GM12872 (cell line): ENCODE measurements around the gene PDLIM1.

ENCODE experiments used
- CTCF ChIP-seq: IDR thresholded peaks from 3 replicates; pipeline ENCODE4 v1.5.1; 2011; ENCODE audit warnings: low read depth, mild to moderate bottlenecking, low read length, moderate library complexity; ENCODE audit not compliant: insufficient read depth

Gene PDLIM1

GRCh38 chr10:95277614-95278013, 13.2 kb downstream of the PDLIM1 start:
- no peak for TF ChIP-seq CTCF

- no peak for TF ChIP-seq CTCF
Observed at GRCh38 chr10:95277201-95277570, 13.6 kb downstream of the PDLIM1 start.

GRCh38 chr10:95276367-95277200, 14.2 kb downstream of the PDLIM1 start:
- no peak for TF ChIP-seq CTCF

GRCh38 chr10:95275726-95276366, 15.0 kb downstream of the PDLIM1 start:
- TF ChIP-seq CTCF: no peak

- no peak for TF ChIP-seq CTCF
Observed at GRCh38 chr10:95273393-95274312, 17.1 kb downstream of the PDLIM1 start.

GRCh38 chr10:95268438-95268837, 22.4 kb downstream of the PDLIM1 start:
- no peak for TF ChIP-seq CTCF

- no peak for TF ChIP-seq CTCF
Observed at GRCh38 chr10:95267251-95267650, 23.6 kb downstream of the PDLIM1 start.
